NCI-H2196 treated with DMSO at 0.1 percent for 48 hours (cell line): ENCODE measurements around the gene TFEB.
A peak's percentile ranks its signal among the peaks of the same experiment; 100 is the strongest.

Experiments used
- DNase-seq: peaks from one replicate; lab custom pipeline; 2025; ENCODE audit not compliant: unreplicated experiment; lab: John Stamatoyannopoulos, UW

The TFEB gene

GRCh38 chr6:41692080-41692675 lies 43.2 kb downstream of the TFEB start:
- no peak for DNase-seq

DNA sequence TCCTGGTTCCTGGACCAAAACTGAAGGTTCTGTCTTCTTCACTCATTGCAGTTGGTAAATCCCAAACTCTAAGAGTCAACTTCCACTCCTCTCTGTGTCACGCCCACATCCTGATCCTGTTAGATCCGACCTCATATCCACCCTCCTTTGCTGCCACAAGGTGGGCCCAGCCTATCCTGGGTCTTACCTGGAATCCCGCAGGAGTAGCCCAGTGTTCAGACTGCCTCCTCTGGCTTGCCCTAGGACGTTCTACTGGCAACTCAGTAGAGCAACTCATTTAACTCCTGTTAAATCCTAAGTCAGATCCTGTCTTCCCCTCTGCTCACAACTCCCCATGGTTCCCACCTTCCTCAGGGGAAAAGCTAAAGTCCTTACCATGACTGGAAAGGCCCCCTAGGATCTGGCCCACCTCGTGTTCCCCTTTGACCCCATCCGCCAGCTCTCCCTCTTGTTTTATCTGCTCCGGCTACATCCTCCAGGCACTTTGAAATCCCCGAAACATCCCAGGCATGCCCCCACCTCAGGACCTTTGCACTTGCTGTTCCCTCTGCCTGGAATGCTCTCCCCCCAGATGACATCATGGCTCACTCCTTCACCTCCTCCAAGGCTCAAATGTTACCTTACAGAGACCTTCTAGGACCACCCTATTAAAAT lies 43.9 kb downstream of the TFEB start:
- no peak for DNase-seq

- DNase-seq = no peak
Observed at GRCh38 chr6:41690541-41691330, 44.7 kb downstream of the TFEB start.

- no peak for DNase-seq
Observed at GRCh38 chr6:41689171-41690008, 46.0 kb downstream of the TFEB start.

DNA sequence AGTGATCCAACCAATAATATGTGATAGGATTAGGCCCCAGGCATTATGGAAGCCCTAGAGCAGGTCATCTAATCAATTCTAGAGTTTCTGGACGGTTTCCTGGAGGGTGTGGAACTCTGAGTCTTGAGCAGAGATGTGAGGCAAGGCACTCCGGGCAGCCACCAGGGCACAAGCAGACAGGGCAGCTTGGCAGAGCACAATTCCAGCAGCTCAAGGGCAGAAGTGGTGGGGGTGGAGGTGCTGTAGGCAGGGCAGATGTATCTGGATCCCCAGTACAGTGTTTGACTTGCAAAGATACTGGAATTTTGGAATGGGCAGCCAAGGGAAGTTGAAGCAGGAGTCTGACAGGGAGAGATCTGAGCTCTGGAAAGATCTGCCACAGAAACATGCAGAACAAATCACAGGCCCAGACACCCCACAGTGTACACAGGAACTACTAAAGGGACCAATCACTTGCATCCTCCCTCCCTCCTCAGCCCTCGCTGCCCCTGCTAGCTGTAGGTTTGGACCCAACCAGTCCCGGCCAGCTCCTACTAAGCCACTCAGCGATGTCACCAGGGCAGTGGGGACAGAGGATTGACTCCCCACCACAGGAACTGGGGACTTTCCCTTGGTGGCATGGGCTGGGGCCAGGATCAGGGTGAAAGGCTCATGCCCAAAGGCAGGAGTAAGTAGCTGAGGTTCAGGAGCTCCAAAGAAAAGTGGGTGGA lies 47.0 kb downstream of the TFEB start:
- DNase-seq = no peak

- DNase-seq = no peak
Observed at GRCh38 chr6:41687501-41688175, 47.8 kb downstream of the TFEB start.

- no peak for DNase-seq
Observed at GRCh38 chr6:41685641-41686380, 49.6 kb downstream of the TFEB start.

DNA sequence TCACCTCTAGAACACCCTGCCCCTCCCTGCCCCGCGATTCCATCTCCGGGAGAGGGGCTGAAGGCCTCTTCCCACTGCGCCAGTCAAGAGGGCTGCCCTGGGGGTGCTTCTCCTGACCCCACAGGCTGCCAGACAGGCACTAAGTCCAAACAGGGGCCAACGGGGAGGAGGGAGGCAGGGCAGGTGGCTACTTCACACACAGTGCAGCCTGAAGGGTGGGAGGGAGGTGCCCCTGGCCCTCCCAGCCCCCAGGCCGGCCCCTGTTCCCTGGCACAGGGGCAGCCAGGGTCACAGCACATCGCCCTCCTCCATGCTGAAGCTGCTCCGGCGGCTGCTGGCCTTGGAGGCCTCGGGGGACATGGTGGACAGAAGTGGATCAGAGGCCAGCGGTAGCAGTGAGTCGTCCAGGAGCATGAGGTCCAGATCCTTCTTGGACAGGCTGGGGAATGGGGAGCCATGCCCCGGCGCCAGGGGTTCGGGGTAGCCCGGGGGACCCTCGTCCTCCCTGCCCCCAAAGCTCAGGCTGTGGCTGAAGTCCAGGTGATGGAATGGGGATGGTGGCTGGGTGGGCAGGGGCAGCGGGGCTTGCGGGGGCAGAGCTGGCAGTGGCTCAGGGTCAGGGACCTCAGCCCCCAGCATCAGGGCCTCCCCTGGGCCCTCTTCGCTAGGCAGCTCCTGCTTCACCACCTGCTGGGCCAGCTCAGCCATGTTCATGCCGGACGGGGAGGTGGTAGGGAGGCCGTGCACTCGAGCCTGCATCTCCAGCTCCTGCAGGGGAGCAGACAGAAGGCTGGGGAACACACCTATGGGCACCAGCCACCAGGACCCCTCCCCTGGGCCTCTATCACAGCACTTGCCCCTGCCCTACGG lies 50.9 kb downstream of the TFEB start:
- no peak for DNase-seq

DNA sequence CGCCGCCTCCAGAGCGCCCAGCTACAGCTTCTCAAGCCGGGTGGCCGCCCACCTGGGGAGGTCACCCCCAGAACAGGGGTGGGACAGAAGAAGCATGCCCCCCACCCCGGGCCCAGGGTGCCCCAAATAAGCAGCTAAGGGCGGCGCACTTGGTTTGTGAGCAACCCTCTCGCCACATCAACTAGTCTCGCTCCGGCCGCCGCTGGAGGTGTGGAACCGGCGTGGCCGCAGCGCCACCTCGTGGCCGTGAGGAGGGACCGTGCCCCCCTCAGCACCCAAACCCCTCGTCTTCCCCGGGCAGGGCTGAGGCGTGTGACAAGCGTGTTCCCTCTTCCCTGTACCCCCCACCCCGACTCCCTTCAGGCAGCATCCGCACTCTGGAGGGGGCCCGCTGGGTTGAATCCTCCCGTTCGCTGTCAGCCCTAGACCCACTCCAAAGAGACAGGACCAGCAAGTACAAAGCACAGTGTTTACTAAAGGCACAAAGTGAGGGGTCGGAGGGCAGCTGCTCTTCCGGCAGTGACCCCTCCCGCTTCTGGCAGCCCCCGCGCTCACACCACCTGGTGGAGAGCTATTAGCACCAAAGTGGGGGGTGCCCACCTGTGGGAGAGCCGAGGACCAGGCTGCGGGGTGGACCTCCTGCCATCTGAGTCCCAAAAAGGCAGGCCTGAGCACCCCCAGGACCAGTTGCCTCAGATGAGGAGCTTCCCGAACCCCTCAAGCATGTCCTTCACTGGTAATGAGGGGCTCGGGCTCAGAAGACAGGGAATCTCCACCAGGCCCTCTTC lies 51.7 kb downstream of the TFEB start:
- DNase-seq = no peak

DNA sequence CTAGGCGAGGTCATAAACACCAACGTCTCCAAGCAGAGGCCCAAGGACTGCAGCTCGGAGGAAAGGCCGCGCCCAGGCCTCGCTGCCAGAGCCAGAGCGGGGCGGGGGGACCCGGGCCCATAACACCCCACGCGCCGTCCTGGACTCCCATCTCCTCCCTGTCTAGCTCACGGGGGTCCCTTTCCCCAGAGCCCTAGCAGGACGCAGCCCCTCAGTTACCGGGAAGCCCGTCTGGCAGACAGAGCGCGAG lies 52.2 kb downstream of the TFEB start:
- DNase-seq = no peak

- DNase-seq = no peak
Observed at GRCh38 chr6:41682497-41683272, 52.7 kb downstream of the TFEB start.

DNA sequence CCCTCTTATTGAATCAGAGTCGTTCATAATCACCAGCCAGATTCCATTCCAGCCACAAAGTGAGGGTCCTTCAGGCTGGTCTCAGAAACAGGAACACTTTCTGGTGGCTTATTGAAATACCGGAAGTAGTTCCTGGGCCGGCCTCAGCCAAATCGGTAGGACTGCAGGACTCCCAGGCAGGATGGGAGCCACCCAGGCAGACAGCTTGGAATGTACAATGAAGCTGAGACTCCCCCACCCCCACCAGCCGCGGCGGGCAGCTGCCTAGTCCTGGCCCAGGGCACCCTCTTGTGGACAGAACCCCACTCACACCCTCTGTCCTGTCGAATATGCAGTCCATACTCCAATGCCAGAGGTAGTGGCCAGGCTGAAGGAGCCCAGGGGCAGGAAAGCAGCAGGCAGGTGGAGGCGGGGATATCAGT lies 53.3 kb downstream of the TFEB start:
- peak; percentile 75 for DNase-seq

- DNase-seq = no peak
Observed at GRCh38 chr6:41680182-41680965, 55.0 kb downstream of the TFEB start.

- DNase-seq = no peak
Observed at GRCh38 chr6:41679696-41680095, 55.7 kb downstream of the TFEB start.

DNA sequence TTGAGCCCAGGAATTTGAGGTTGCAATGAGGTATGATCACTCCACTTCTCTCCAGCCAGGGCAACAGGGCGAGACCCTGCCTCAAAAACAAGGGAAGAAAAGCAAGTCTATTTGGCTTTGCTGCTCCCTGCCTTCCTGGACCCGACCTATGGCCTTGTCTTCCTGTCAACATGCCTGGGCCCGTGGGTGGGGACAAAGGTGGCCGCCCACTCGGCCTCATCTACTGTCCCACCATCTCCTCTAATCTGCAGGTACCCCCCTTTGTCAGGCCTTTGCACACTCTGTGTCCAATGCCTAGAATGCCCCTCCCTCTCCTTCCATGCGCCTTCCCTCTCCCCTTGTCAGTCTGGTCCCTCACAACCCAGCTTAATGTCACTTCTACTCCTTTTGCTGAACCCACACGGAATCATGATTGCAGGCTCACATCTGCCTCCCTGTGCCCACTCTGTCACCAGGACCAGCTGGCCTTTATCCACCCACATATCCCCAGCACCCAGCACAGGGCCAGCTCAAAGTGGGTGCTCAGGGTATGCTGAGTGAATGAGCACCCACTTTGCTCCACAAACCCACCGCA lies 56.8 kb downstream of the TFEB start:
- DNase-seq = no peak
